CD4-positive, alpha-beta T cell treated with Interleukin-1 beta for 1 hour (primary cell): Measurements from ENCODE around the gene APOA1.

Experiments
- DNase-seq, 2 donors: peaks; one replicate each; pipeline ENCODE4 v3.0.0-alpha.2; 2020 to 2022

The APOA1 gene

GRCh38 chr11:116837231-116838091 is at the start of gene APOA1:
TSS of gene APOA1 (minus strand) at chr11:116837622. CDS start at chr11:116837387, 235 bp downstream.
- DNase-seq = no peak

- no peak for DNase-seq
Measured at GRCh38 chr11:116885951-116886655, 48.7 kb upstream of the APOA1 start.

- no peak for DNase-seq
Measured at GRCh38 chr11:116882386-116882785, 45.0 kb upstream of the APOA1 start.

GRCh38 chr11:116881143-116881542 is 43.7 kb upstream of the APOA1 start:
- no peak for DNase-seq

GRCh38 chr11:116879800-116880625 is 42.6 kb upstream of the APOA1 start:
- DNase-seq = peak; percentile 26 to 70

GRCh38 chr11:116876656-116877055 is 39.2 kb upstream of the APOA1 start:
- no peak for DNase-seq

GRCh38 chr11:116875194-116875593 is 37.8 kb upstream of the APOA1 start:
- no peak for DNase-seq

- no peak for DNase-seq
Measured at GRCh38 chr11:116874251-116874650, 36.8 kb upstream of the APOA1 start.

- no peak for DNase-seq
Measured at GRCh38 chr11:116873381-116873780, 36.0 kb upstream of the APOA1 start.

GRCh38 chr11:116871248-116871647 is 33.8 kb upstream of the APOA1 start:
- DNase-seq = no peak

GRCh38 chr11:116870054-116870453 is 32.6 kb upstream of the APOA1 start:
- DNase-seq = no peak

GRCh38 chr11:116869610-116870009 is 32.2 kb upstream of the APOA1 start:
- no peak for DNase-seq

- no peak for DNase-seq
Measured at GRCh38 chr11:116868066-116868465, 30.6 kb upstream of the APOA1 start.

- no peak for DNase-seq
Measured at GRCh38 chr11:116867619-116868018, 30.2 kb upstream of the APOA1 start.

GRCh38 chr11:116866804-116867455 is 29.5 kb upstream of the APOA1 start:
- no peak for DNase-seq

- no peak for DNase-seq
Measured at GRCh38 chr11:116865696-116866095, 28.3 kb upstream of the APOA1 start.

GRCh38 chr11:116864531-116864930 is 27.1 kb upstream of the APOA1 start:
- no peak for DNase-seq

- DNase-seq = no peak
Measured at GRCh38 chr11:116862951-116863350, 25.5 kb upstream of the APOA1 start.

- no peak for DNase-seq
Measured at GRCh38 chr11:116862185-116862584, 24.8 kb upstream of the APOA1 start.

- no peak for DNase-seq
Measured at GRCh38 chr11:116861539-116861938, 24.1 kb upstream of the APOA1 start.

GRCh38 chr11:116860303-116860702 is 22.9 kb upstream of the APOA1 start:
- DNase-seq = no peak

GRCh38 chr11:116859175-116859574 is 21.8 kb upstream of the APOA1 start:
- DNase-seq = no peak

GRCh38 chr11:116857936-116858335 is 20.5 kb upstream of the APOA1 start:
- no peak for DNase-seq
